Endothelial cell (in vitro differentiated cells): Measurements from ENCODE around the gene SRMS. TPM values are rescaled to one million over a fixed set of nuclear protein-coding genes. Genes with fewer than 3 reads are reported as not detected.
A peak's percentile ranks its signal among the peaks of the same experiment; 100 is the strongest.

ENCODE experiments used
- DNase-seq: peaks from one replicate; pipeline ENCODE4 v3.0.0; 2021; ENCODE audit warnings: low spot score
- H3K27ac Mint-ChIP-seq: one replicate; pipeline ENCODE4 v1.8.0; 2021; ENCODE audit warnings: mixed read lengths, inconsistent platforms; ENCODE audit not compliant: unreplicated experiment
- H3K27me3 Mint-ChIP-seq: one replicate; pipeline ENCODE4 v1.8.0; 2021; ENCODE audit warnings: mild to moderate bottlenecking, moderate library complexity, mixed read lengths, inconsistent platforms; ENCODE audit not compliant: unreplicated experiment
- H3K36me3 Mint-ChIP-seq: one replicate; pipeline ENCODE4 v1.8.0; 2021; ENCODE audit warnings: mild to moderate bottlenecking, low read depth, mixed read lengths, inconsistent platforms; ENCODE audit not compliant: unreplicated experiment
- H3K4me1 Mint-ChIP-seq: one replicate; pipeline ENCODE4 v1.8.0; 2021; ENCODE audit warnings: mild to moderate bottlenecking, mixed read lengths, inconsistent platforms; ENCODE audit not compliant: unreplicated experiment
- H3K4me3 Mint-ChIP-seq: one replicate; pipeline ENCODE4 v1.8.0; 2021; ENCODE audit warnings: mild to moderate bottlenecking, mixed read lengths, inconsistent platforms; ENCODE audit not compliant: unreplicated experiment
- H3K9me3 Mint-ChIP-seq: one replicate; pipeline ENCODE4 v1.8.0; 2021; ENCODE audit warnings: mixed read lengths, inconsistent platforms; ENCODE audit not compliant: unreplicated experiment
- CTCF ChIP-seq: fragments of 200-600 bp; sonication (generic); IDR thresholded peaks from one replicate; pipeline ENCODE4 v1.5.0; 2021; ENCODE audit warnings: antibody characterized with exemption; ENCODE audit not compliant: unreplicated experiment
- total RNA-seq: library from RNA; stranded (reverse); fragmentation: NEBNext Ultra II Directional; extraction: Animal tissue kit (Norgen Biotek cat#: 25700); gene quantifications from one replicate; pipeline ENCODE4 v1.2.1, GENCODE V29; 2021; ENCODE audit not compliant: unreplicated experiment

The SRMS gene
- total RNA-seq, 1 donor from 2014 or later = not detected

GRCh38 chr20:63546256-63546955 is 1.1 kb downstream of the SRMS start:
- H3K4me3 Mint-ChIP-seq = no peak overlapping the region
- H3K27me3 Mint-ChIP-seq = peaks cover 6% of the 10 kb centered on the region
- no peak for TF ChIP-seq CTCF
- no peaks in the 10 kb centered on the region for H3K9me3 Mint-ChIP-seq
- no peaks in the 10 kb centered on the region for H3K4me1 Mint-ChIP-seq
- no peak for DNase-seq
- no peak overlapping the region for H3K27ac Mint-ChIP-seq
- peaks cover 5% of the 10 kb centered on the region for H3K36me3 Mint-ChIP-seq

- DNase-seq = no peak
- Mint-ChIP-seq H3K27me3 (peaks cover 6% of the 10 kb centered on the region), H3K9me3 (no peaks in the 10 kb centered on the region), H3K4me1 (no peaks in the 10 kb centered on the region), H3K4me3 (no peak overlapping the region), H3K36me3 (peaks cover 5% of the 10 kb centered on the region), H3K27ac (no peak overlapping the region)
- TF ChIP-seq CTCF = no peak
Measured at GRCh38 chr20:63545814-63546213, 1.7 kb downstream of the SRMS start.

- peaks cover 5% of the 10 kb centered on the region for H3K36me3 Mint-ChIP-seq
- peaks cover 6% of the 10 kb centered on the region for H3K27me3 Mint-ChIP-seq
- no peaks in the 10 kb centered on the region for H3K9me3 Mint-ChIP-seq
- TF ChIP-seq CTCF = no peak
- no peak overlapping the region for H3K27ac Mint-ChIP-seq
- H3K4me3 Mint-ChIP-seq = no peak overlapping the region
- no peaks in the 10 kb centered on the region for H3K4me1 Mint-ChIP-seq
- DNase-seq = no peak
Measured at GRCh38 chr20:63544958-63545516, 2.5 kb downstream of the SRMS start.

- Mint-ChIP-seq H3K36me3 (peaks cover 5% of the 10 kb centered on the region), H3K27me3 (peaks cover 6% of the 10 kb centered on the region), H3K9me3 (no peaks in the 10 kb centered on the region), H3K4me3 (no peak overlapping the region), H3K27ac (no peak overlapping the region), H3K4me1 (no peaks in the 10 kb centered on the region)
- DNase-seq = no peak
- TF ChIP-seq CTCF = no peak
Measured at GRCh38 chr20:63544241-63544957, 3.1 kb downstream of the SRMS start.

GRCh38 chr20:63543733-63544132 is 3.8 kb downstream of the SRMS start:
- H3K27ac Mint-ChIP-seq = peak overlapping the region; percentile 22
- no peak for TF ChIP-seq CTCF
- peaks cover 3% of the 10 kb centered on the region for H3K27me3 Mint-ChIP-seq
- peaks cover 5% of the 10 kb centered on the region for H3K36me3 Mint-ChIP-seq
- no peak for DNase-seq
- peak overlapping the region; percentile 4 for H3K4me3 Mint-ChIP-seq
- no peaks in the 10 kb centered on the region for H3K9me3 Mint-ChIP-seq
- H3K4me1 Mint-ChIP-seq = no peaks in the 10 kb centered on the region
